NCI-H128 (cell line): Measurements from ENCODE around the gene HERPUD2.
"Not testable (repeated sequence)": the region's sequence is repeated elsewhere in the genome, so short reads cannot be mapped to it uniquely, and the experiment has no call there.

Experiments used
- DNase-seq: peaks from one replicate; lab custom pipeline; 2025; ENCODE audit not compliant: unreplicated experiment; lab: John Stamatoyannopoulos, UW

The HERPUD2 gene

DNA sequence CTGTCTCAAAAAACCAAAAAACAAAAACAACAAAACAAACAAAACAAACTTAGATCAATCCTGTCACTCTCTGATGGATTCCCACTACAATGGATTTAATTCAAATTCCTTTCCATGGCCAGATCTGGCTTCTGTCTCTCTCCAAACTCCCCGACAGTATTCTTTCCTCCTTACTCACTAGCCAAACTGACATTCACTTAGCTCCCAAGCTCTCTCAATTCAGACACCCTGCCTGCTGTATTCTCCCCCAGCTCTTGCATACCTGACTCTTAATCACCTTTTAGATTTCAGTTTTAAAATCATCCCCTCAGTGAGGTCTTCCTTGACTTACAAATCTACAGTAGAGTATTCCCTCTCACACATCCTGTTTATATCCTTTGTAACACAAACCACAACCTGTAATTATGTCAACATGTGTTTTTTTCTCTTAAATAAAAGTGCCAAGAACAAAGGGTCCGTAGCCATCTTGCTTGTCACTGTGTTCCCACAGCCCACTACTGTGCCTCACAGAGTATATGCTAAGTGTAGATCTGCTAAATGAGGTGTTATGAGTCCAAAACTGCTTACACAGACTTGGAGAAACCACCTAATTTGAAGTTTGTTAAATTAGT is 14.4 kb downstream of the HERPUD2 start:
- no peak for DNase-seq

DNA sequence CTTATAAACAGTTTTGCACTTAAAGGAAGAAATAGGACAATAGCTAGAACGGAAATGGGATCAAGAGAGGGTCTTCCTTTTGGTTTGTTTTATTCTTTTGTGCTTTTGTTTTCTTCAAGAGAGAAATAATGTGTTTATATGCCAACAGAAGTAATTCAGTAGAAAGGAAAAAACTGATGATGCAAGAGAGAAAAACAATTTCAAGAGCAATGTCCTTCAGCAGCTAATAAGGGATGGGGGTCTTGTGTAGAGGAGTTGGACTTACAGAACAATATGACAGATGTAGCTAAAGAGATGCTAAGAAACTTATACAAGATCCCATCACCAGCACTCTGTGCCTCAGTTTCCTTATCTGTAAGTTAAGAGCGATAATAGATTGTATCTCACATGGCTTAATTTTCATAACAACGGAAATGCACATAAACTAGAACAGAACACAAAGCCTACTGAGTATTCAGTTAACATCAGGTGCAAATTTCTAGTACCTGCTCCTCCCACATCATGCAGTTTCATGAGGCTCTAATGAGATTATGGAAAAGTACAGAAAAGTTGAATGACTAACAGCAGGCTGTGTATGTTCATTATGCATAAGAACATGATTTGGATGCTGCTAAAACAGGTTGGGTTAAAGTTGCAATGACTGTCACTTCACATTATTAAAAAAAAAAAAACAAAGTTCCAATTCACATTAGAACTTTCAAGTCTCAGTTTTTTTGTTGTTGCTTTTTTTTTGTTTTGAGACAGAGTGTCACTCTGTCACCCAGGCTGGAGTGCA is 17.2 kb downstream of the HERPUD2 start:
- no peak for DNase-seq

DNA sequence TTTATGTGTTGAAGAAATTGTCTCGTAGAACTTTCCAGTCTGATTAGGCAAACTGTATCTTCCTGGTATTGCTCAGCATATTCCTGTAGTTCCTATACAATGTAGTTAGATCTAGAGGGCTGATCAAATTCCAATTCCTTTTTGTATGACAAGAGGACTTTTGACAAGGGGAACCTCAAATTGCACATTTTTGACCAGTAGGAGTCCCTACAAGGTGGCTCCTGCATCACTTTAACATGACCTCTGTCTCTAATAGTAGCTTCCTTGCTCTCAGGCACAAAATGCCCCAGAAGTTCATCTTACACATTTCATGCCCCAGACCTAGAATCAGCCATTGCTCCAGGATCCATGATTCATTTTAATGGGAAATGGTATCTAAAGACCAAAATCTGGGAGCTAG is 18.7 kb downstream of the HERPUD2 start:
- no peak for DNase-seq

DNA sequence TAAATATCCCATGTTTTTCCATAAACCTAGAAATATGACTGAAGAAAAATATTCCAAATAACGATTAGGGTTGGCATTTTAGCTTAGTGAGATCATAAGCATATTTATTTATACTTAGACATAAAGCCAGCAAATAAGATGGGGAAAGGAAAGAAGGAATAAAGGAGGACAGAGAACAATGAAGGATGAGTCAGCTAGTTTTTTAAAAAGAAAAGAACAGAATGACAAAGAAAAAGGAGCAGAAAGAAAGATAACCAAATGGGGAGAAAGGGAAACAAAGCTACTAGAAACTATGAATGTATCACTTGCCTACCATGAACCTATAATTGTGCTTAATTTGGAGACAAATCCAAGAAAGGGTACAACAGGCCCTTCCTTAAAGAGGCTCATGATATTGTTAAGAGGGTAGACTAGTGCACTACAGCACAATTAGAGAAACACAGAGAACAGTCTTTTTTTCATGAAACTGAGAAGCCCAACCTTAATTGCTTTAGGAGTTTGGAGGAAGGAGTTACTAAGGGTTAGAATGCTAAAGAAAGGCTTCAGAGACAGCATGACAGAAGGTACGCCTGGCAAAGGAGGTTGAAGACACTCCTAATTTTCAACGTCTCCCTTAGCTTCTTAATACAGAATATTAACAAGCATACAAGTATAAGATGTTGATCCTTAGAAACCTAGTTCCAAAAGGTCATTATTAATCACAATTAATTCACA is 23.9 kb downstream of the HERPUD2 start:
- no peak for DNase-seq

DNA sequence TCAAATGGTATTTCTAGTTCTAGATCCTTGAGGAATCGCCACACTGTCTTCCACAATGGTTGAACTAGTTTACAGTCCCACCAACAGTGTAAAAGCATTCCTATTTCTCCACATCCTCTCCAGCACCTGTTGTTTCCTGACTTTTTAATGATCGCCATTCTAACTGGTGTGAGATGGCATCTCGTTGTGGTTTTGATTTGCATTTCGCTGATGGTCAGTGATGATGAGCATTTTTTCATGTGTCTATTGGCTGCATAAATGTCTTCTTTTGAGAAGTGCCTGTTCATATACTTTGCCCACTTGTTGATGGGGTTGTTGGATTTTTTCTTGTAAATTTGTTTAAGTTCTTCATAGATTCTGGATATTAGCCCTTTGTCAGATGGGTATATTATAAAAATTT is 34.5 kb downstream of the HERPUD2 start:
- DNase-seq, result not testable (repeated sequence)

DNA sequence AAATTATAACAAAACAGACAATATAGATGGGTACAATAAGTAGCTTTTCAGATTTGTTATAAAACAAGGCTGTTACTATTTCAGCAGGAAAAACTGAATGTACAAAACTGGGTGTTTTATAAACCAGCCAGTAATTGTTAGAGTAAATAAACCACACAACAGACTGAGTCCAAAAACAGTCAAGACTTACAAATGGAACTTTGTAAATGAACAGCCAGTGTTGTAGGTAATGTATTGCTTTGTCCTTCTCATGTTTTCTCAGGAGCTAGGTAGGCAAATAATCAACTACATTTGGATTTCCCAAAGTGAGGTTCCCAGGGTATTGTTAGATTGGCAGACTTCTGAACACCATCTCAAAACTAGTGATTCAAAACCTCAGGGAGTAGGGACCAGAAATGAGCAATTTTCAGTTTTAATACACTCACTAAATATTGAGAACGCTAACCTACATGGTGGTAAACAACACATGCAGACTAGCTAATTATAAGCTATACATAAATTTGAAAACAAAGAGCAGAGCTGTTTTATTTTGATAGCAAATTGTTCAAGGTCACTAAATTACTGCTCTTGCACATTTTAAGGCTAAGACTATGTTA is 36.2 kb downstream of the HERPUD2 start:
- DNase-seq, result no peak

DNA sequence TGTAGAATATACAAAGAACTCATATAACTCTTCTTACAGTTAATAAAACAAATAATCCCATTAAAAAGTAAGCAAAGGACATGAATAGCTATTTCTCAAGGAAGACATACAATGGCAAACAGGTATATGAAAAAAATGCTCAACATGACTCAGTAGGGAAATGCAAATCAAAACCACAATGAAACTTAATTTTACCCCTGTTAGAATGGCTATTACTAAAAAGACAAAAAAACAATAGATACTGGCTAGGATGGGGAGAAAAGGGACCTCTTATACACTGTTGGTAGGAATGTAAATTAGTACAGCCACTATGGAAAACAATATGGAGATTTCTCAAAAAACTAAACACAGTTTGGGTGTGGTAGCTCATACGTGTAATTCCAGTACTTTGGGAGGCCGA is 37.8 kb downstream of the HERPUD2 start:
- DNase-seq, result no peak

DNA sequence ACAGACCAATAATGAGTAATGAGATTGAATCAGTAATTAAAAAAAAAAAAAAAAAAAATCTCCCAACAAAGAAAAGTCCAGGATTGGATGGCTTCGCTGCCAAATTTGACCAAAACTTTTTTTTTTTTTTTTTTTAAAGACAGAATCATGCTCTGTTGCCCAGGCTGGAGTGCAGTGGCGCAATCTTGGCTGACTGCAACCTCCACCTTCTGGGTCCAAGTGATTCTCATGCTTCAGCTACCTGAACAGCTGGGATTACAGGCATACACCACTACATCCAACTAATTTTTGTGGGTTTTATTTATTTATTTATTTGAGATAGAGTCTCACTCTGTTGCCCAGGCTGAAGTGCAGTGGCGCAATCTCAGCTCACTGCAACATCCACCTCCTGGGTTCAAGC is 40.4 kb downstream of the HERPUD2 start:
- DNase-seq, result not testable (repeated sequence)

DNA sequence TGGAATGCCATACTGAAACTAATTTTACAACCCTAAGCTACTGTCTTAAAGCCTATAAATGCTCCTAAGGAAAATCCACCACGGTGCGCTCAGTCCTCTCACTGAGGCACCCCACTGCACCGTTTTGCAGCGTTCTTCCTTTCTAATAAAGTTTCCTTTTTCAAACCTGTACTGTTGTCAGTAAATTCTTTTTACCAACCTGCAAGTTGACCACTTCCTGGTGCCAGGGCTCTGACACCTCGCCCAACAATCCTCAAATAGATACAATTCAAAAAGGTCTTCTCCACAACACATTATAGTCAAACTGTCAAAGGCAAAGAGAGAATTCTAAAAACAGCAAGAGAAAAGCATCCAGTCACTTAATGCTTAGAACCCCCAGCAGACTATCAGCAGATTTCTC is 42.8 kb downstream of the HERPUD2 start:
- no peak for DNase-seq

DNA sequence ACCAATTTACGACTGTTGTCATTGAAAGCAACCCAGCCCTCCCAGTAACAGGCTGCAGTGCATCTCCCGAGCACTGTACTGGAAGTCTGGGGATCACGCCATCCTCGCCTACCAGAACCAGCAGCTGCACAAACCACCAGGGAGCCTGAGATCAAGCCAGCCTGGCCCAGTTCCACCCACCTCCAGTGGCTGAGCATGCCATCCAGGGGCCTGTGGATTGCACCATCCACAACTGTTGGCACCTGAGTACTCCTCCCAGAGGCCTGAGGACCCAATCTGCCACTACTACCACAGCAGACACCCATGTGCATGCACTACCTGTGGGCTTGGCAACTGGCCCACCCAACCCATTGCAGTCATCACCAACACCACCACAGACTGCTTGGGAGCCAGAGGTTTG is 44.2 kb downstream of the HERPUD2 start:
- no peak for DNase-seq

DNA sequence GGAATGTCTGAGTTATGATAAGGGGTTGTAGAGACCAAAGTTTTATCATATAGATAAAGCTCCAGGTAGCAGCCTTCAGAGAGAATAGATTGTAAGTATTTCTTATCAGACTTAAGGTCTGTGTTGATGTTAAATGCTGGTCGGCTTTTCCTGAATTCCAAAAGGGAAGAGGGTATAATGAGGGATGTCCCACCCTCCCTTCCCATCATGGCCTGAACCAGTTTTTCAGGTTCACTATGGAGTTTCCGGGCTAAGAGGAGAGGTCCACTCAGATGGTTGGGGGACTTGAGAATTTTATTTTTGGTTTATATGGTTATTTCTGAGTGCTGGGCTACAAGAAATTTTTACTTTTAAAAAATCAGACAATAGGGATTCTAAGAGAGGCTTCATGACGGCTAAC is 45.2 kb downstream of the HERPUD2 start:
- DNase-seq, result no peak

DNA sequence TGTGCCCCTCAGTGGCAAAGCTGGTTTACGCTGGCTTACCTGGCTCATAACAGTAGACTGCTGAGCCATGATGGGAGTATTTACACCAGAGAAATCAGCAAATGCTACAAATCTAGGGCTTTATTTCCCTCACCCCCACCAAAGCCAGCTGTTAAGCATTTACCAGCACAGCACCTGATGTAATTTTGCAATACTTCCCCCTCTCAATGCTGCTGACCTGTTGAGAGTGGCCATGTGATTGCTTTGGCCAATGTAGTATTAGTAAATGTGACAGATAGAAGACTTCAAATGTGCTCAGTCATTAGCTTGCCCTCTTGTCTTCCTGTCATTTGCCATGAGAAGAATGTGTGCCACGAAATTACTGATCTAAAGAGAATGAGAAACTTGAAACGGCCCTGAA is 46.6 kb downstream of the HERPUD2 start:
- DNase-seq, result no peak

DNA sequence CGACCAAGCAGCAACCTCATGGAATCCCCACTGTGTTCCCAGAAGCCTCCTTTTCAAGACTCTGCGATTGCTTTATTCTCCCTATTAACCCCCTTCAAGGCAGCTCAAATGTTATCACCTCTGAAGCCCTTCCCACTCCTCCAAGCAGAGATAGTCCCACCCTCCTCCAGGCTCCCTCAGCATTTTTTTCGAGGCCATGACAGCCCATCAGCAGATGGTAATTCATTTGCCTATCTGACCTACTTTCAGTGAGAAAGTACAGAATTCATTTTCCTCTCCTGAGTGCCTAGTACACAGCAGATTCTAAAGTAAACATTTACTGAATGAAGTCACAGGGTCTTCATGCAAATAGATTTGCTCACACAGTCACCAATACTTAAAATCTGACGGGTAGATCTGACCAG is 47.8 kb downstream of the HERPUD2 start:
- DNase-seq, result no peak

DNA sequence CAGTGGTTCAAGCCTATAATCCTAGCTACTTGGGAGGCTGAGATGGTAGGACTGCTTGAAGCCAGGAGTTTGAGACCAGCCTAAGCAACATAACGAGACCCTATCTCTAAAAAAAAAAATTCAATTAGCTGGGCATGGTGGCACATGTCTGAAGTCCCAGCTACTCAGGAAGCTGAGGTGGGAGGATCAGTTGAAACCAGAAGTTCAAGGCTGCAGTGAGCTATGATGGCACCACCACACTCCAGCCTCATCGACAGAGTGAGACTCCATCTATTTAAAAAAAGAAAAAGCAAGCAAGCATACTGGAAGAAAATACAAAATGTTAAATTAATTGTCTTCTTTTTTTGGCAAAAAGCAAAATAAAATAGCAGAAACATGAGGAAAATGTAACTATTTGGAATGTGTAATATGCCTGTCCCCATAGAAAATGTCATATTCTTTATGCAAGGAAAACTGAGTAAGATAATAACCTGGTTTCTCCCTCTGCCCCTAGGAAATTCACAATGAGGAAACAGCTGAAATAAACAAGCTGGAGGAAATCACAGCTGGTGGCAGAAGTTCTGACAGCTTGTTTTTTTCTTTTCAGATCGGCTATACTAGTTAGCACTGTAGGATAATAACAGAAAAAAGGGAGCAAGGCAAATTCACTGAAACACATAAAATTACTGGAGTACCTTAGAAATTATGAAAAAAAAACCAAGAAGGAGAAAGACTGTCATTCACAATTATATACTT is 48.5 kb downstream of the HERPUD2 start:
- no peak for DNase-seq

DNA sequence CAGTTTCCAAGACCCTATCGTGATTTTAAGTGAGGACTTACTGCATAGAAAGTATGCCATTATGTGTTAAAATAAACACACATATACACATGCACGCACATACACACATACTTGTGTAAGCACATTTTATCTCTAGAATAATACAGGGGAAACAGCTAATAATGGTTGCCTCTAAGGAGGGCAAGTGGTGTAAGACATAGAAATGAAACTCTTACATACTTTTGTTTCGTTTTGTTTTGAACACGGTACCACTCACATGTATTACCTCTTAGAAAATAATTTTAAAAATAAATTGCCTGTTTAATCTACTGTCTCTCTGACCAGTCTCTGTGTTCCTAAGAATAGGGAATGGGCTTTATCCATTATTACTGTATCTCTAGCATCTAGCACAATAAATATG is 49.2 kb downstream of the HERPUD2 start:
- DNase-seq, result no peak

DNA sequence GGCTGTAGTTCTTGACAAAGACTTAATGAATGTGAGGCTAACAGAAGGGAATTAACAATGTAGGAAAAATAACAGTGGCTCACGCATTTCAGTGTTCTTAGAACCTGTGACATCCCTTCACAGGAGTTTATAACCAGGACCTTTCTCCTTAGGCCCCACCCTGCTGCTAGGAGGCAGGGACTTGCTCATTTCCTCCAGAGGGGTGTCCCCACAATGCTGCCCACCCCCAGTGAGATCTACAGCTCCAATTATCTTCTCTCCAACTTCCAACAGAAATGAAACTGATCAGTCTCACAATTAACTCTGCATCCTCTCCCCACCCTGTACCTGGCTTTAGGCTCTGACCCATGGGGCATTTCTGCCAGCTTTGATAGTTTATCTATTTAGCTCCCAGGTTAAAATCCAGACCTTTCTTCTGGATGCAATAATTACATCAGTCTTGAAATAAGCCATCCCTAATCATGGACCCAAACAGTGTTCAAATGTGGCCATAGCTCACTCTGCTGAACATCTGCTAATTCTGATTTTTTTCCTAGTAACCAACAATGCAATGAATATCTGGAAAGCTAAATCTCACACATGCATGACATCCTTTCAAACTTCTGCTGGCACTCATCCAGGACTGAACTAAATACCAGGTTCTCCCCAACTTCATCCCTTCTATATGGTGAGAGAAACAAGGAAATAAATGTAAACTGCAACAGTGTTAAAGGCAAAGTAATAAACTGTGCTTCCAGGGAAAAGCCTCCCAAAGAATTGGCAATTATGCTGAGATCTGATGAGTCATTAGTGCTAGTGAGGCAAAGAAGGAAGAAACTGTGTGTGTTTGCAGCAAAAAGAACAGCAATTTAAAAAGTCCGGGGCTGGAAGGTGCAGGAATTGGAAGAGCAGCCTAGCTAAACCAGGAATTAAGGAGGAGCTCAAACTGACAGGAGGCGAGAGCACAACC is 64.6 kb downstream of the HERPUD2 start:
- DNase-seq, result no peak

DNA sequence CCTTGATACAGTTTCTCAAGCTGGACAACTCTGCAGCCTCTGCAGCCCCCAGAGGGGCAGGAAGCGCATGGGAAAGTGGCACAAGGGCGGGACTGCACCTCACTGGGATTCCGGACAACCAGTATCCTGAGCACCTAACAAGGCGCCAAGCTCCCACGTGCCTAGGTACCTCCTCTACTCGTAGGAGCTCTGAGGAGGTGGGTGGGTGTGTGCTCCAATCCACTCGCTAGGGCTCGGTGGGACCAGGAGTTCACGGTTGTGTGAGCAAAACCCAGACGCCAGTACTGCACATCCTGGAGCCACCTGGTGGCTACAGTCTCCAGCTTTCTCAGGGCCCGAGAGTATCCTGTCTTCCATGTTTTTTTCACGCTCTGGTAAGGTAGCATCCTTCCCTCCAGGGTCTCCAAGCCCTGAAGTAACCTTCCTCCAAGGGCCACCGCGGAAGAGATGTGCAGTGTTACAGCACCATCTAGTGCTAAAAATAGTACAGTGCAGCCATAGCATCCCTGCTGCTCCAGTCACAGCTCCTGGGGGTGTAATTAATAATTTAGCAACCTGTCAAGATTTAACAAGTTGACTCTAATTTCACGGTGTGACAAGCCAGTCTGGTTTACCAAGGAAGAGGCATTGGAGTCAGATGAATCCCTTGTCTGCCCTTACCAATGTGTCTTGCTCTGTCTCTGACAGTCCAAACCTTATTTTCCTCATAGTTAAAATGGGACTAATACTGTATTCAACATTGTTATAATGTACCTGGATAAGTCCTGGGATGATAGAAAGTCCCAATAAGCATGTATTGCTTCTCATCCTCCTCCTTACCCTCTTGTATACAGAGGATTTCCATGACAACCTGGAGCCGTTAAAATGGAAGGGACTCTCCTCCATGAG is 70.4 kb downstream of the HERPUD2 start:
- peak; percentile 35 for DNase-seq

DNA sequence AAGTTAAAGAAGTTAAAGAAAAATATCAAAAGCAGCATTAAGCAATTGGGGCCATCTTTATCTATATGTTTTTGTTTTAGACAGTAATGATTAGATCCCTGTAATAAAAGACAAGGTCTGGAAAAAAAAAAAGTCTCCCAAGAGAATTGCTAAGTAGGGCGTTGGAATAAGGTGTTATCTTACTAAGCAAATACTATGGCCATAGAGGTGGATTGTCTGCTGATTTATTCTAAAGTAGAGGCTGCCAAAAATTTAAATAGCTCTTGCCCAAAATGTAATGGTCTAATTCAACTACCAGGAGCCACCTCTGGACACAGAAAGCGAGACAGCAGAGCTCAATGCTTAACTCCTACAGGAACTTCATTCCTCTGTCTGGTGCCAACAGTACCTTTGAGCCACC is 71.6 kb downstream of the HERPUD2 start:
- no peak for DNase-seq

DNA sequence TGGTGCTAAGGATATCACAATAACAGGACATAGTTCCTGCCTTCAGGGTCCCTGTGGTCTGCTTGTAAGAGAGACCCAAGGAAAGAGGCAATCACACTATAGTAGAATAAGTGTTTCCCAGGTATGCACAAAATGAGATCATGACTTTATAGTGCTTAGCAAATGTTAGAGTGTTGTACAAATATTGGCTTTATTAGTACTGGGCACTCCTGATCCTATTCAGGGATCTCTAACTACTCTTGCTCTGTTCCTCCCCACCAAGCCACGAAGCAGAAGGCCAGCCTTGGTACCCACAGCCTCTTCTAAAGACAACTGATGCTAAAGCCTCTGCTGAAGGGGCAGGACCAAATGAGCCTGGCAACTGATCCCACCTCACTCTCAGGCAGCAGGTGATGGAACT is 75.1 kb downstream of the HERPUD2 start:
- no peak for DNase-seq
